Renal cortical epithelial cell (primary cell): ENCODE measurements around the gene LRMDA. TPM values are rescaled to one million over a fixed set of nuclear protein-coding genes. Genes with fewer than 3 reads are reported as not detected.

Experiments used
- DNase-seq: peaks from one replicate; pipeline ENCODE4 v3.0.0-alpha.2; 2011; ENCODE audit warnings: low read depth
- total RNA-seq: library from RNA; depleted of rRNA; stranded (reverse); fragments of >200 nt; gene quantifications from 2 replicates; pipeline ENCODE4 v1.2.3, GENCODE V29; 2014

LRMDA gene
- total RNA-seq, 1 donor from 2014 or later: 11.7 TPM

DNA sequence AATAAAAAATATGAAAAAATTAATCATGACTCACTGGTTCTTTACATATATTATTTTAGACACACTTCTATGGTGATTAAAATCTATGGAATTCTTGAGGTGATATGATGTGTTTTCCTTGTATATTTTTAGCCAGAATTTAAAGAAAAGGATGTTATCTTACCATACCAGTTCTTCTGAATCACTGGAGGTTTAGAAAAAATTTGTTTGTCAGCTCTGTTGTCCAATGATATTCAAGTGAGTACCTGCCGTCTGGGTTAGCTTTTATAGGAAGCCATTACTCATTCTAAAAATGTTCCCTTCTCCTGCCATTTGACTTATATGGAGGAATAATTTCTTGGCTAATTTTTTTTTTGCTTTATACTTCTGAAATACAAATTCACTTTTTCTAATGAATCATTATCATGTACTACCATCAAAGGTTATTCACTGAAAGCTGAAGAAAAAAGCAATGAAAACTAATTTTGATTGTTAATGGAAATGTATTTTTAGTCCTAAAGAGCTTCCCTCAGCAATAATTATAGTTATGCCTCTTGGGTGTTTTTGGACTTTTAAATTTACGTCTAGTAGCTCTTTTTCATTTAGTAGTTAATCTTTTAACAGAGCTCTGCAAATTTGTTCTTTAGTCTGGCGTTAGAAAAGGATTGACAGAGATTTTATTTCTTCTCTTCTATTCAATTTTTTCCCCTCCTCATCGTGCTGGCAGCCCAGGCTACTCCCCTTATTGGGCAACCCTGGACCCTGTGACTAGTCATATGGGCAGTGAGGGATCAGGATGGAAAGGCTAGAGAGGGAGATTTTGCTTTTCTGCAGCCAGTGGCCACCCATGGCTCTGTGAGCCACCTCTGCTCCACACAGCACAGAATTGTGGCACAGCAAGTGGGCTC lies 434.2 kb downstream of the LRMDA start:
- DNase-seq: no peak

DNA sequence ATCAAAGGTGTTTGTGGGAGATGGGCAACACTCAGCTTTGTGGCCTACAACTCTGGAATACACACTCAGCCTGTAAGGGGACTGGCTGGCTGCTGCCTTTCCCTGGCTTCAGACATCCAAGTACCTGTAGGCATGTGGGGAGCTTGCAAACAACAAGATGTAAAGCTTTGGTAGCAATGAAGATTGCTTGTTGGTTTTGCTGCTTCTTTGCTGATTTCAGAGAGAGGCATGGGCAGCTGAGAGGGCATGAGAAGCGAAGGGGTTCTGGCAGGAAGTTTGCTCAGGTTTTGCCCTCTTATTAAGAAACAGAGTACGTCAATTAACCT lies 434.8 kb downstream of the LRMDA start:
- no peak for DNase-seq

DNA sequence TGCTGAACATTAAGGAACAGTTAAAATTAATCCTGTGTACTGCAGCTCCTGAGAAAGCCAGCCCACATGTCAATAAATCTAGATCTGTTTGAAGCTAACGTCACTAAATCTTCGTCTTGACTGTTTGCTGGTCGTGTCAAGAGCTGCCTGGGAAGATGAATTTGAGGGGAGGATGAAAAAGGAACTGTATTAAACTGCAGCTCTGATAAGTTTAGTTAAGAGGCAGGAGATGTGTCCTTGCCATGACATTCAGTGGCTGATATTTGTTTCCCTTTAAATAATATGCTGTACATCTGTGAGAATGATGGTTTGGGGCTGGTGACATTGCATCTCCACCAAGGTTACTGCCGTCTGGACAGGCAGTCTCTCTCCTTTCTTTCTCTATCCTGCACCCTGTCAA lies 435.3 kb downstream of the LRMDA start:
- no peak for DNase-seq

DNA sequence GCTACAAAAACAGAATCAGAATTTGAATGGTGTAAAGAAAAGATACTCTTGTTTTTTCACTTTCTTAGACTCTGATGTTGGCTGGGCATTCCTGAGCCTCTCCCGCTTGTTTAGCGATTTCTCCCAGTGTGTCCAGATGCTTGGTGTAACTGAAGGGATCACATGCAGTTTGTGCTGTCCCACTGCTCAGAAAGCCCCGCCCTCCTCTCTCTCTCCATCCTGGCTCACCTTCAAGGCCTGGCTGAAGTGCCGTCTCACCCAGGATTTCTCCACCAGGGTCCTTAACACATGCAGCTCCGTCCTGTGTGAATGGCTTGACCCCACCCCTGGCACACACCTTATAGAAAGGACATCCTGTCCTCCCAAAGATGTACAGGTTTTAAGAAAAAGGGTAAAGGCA lies 437.1 kb downstream of the LRMDA start:
- DNase-seq: no peak

DNA sequence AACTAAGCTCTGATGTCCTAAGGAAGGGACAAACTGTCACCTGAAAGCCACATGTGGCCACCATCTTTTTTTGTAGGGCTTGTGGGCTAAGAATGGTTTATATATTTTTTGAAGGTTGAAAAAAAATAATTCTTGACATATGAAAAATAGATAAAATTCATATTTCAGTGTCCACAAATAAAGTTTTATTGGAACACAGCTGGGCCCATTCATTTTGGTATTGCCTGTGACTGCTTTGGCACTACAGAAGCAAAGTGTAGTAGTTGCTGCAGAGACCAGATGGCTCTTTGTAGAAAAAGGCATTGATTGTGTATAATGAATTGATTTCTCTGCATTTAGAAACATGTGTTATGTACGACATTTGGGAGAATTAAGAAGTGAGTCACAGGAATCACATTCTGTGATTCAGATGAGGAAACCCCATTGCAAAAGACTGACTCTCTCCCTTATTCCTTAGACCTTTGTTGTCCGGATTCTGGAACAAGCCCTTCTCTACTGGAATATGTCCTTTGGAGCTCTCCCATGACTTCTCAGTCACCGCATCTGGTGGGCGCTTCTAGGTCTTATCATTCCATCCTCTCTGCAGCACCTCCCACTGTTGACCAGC lies 438.7 kb downstream of the LRMDA start:
- no peak for DNase-seq

DNA sequence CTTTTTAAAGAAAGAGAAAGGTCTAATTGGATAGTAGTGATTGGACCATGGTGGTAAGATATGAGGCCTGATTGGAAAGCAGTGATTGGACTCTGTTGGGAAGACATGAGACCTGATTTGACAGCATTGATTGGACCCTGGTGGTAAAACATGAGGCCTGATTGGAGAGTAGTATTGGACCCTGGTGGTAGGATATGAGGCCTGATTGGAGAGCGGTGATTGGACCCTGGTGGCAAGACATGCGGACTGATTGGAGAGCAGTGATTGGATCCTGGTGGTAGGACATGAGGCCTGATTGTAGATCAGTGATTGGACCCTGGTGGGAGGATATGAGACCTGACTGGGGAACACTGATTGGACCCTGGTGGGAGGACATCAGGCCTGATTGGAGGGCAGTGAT lies 444.3 kb downstream of the LRMDA start:
- DNase-seq: no peak

DNA sequence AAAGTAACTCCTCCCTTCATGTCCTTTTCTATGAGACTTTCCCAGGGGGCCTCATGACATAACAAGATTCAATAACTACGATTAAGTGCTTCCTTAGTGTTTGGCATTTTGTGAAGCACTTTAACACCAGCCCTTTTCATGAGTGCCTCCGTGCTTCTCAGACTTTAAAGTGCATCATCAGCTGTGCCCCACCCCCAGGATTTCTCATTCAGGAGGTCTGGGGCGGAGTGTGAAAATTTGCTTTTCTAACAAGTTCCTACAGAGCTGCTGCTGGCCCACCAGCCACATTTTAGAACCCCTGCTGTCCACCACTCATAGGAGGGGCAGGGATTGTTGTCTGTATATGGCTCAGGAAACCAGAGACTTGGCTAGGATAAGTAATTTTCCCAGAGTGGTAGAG lies 445.3 kb downstream of the LRMDA start:
- no peak for DNase-seq

DNA sequence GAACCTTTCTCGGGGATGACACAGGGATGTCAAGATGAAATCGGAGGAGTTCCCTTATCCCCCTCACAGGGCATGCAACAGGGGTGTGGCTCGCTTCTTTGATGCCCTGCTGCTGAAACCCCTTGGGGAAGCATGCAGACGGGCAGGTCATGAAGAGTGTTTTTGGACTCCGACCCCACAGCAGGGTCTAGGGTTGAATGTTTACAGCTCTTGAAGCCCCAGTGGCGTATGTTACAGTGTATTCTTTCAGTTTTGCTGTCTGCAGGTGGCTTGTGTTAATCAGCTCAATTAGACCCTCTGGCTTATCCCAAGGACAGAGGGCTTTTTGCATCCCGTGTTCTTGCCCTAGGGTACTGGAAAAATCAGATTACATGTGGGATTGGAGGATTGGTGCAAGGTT lies 446.5 kb downstream of the LRMDA start:
- DNase-seq: no peak

DNA sequence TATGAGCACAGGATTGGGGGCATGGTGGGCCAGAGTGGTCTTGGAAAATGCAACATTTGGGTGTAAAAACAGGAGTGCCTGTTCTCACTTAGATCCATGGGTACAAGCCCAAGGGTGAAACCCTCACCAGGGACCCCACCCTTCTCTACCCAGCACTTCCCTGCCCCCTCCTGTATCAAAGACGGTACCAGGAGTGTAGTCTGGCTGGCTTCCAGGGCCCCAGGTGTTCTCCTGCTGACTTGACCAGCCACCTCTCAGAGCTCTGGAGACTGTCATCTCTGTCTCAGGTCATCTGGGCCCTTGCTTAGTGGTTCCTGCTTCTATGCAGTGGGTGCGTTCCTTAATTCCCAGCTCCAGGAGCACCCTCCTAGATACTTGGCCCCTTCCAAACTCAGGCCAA lies 447.2 kb downstream of the LRMDA start:
- DNase-seq: no peak

DNA sequence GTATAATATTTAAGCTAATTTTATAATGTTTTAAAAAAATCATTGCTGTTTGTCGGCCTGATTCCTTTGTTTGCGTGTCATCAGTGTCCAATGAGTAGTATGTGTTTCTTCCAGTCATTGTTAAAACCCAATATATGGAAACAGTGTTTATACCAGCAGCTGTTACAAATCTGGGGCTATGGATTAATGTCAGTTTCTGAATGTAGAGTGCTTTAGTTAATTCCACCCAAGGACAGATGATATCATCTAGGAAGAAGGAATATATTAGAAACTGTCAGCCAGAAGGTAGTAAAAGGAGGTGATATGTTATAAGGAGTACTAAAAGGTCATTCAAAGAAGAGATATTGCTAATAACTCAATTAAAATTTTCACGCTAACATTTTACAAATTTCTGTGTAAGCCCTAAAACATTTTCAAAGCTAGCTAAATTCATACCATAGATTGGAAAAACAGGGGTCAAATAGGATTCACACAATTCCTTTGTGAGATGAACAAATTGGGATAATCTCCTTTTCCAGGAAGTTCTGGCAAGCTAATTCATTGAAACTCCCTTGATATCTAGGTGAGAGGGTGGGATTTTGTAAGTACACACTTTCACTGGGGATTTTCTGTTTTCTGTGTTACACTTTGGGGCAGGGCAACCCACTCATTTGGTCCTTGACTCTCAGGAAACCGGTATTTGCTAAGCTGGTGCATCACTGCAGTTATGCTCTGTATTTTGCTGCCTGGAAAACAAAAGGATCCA lies 448.8 kb downstream of the LRMDA start:
- DNase-seq: no peak

DNA sequence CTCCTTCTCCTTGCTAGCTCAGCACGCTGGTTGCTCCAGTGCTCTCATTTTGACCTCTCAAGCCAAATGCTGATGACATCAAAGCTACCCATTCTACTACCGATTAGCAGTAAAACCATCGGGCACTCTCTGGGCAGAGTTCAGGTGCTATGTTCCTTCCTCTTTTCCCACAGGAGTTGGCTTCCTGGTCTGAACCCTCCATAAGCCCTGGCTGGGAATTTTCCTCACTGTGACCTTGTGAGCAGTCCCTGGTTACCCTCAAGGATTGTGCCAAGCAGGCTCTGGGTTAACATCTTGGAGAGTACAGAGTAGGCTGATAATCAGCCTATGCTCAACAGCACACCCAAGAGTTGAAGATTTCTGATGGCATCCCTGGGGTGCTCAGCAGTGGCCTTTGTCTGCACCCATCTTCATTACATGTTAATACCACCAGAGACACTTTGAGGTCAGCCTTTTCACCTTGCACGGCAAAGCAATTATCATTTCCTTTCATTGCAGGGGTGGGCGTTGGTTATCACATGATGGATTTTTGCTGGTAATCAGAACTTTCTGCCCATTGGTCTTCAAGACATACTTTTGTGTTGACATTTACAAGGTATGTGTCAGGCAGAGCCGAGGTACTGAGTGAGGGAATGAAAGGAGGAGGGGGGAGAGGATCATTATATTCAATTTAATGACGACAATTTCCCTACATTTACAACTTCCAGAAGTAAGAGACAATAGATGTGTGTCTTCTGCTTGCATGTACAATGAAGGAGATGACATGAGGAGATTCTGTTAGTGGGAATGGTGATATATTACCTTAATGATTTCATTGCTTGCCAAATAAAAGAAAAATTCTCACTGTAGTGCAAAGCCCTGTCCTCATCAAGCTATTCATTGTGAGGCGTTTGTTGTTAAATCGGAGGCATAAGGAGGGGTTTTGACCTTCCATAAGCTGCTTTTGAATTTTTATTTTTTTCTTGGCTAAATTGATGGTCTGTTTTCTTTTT lies 452.0 kb downstream of the LRMDA start:
- DNase-seq: no peak

DNA sequence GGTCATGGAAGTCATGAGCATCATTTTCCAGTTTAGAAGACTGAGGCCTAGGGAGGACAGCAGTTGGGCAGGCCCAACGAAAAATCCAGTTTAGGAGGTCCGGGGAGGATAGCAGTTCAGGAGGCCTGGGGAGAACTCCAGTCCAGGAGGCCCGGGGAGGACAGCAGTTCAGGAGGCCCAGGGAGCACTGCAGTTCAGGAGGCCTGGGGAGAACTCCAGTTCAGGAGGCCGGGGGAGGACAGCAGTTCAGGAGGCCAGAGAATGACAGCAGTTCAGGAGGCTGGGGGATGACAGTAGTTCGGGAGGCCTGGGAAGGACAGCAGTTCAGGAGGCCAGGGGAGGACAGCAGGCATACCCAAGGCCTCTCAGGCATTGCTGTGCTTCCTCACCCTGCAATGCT lies 453.4 kb downstream of the LRMDA start:
- no peak for DNase-seq

DNA sequence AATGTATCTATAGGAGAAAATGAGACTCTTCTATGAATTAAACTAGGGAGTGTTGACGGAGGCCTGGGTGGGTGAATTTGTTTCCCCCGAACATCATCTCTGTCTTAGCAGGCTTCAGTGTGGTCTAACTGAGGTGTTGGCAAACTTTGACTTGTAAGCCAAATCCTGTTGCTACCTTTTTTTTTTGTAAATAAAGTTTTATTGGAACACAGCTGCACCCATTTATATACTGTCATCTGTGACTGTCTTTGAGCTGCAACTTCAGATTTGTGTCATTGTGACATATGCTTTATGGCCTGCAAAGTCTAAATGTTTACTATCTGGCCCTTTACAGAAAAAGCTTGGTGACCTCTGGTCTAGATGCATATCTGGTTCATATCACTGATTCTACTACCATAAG lies 455.9 kb downstream of the LRMDA start:
- no peak for DNase-seq

DNA sequence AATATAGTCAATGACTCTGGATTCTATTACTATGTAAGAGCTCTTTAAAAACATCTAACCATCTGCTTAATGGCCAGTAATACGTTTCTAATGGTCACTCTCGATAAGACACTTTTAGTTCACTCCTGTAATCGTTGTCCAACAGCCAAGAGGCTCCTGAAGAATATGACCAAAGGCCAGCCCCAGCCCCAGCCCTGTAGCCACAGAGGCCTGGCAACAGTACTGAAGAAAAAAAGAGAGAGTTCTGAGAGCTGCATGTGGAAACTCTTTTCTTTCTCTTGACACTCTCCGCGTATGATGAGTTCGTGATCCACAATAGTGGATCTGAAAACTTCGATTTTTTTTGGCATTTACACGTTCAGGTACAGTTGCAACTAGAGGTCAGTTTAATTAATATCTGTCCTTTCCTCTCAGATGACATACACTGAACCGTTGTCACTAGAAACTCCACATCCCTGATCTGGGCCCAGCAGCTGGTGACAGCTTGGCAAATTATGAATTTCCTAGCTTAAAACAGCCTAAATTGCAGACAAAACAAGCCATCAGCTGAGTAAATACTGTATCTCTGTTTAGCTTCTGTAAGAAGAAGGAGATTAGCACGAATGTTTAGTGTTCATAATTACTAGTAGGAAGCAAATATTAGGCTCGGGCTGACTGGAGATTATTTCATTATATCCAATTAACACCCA lies 456.7 kb downstream of the LRMDA start:
- DNase-seq: no peak

DNA sequence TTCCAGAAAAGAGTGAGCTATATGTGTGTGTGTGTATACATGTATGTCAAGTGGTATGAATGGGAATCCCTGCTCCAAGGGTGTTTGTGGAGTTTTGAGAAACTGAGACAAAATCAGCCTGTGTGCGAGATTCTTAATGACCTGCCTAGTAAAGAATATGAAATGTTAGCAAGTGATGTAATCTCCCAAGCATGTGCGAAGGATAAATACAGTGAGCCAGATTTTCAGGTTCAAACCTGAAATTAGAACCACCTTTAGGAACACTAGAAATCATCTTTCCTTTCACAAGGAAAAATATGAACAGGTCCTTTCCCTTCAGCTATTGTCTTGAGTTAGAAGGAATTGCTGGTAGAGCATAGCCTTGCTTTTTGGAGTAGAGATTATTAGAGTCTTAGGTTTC lies 457.6 kb downstream of the LRMDA start:
- no peak for DNase-seq

DNA sequence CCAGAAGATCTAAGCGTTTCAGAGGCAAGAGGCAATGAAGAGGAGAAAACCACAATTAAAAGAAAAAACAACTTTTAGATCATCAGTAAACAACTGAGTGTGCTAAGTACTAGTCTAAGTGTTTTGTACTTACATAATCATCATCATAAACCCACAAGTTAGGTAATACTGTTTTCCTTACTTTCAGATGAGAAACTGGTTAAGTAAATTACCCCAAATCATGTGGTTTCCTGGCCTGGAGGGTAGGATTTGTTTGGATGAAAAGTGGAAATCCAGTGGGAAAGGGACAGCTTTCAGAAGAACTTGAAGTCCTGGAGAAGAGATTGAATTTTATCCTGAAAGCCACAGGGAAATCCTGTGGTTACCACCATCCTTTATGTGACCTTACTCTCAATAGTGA lies 463.3 kb downstream of the LRMDA start:
- peak; percentile 15 for DNase-seq

DNA sequence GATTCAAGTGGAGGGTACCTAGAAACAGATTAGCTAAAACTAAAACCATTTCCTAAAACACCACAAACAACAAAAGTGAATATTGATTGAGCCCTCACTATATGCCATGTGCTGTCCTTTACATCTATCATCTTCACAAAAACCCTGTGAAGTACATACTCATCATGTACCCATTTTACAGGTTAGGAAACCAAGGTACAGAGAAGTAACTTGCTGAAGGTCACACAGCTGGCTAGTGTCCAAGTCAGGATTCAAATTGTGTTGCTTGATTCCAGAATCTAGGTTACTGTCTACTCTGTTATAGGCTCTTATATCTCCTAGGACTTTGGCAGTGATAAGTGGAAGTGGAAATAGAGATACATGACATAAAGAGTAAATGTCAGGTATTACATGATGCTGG lies 463.8 kb downstream of the LRMDA start:
- no peak for DNase-seq

DNA sequence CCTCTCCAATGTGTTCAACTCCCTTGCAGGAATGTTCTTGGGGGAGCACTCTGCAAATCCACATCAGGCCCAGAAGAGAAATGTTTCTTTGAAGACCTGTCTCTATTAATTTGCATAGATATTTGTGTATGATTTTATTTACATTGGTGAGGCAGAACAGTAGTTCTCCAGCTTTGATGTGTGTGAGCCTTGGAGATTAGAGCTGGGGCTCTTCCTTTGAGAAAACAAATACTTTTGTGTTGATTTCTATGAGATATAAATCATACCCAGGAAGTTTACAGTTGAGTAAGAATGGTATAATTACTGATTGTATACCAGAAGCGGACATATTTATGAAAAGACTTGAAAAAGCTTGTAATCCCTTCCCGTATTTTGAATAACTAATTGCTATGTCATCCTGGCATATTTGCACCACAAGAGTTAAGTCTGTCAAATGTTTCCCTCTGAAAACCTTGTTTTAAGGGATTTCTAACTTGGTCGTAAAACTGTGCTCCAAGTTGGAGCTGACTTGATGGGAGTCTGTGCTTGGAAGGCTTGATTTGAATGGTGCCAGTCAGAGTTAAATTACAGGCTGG lies 468.5 kb downstream of the LRMDA start:
- no peak for DNase-seq

DNA sequence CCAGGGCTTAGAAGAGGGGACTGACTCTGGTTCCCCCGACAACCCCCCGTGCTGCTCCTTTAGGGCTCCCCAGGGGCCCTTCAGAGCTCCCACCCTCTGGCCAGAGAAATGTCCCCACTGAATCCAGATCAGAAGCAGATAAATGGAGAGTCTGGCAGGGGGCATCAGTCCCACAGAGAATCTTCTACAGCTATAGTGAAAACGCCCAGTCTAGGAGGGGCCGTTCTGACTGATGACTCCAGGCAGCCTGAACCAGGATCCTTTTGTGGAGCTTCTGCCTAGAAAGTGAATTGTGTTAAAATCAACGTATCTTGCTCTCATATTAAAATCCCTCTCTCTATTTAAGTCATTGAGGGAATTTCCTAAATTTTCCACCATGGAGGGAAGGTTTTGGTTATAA lies 471.4 kb downstream of the LRMDA start:
- DNase-seq: no peak

DNA sequence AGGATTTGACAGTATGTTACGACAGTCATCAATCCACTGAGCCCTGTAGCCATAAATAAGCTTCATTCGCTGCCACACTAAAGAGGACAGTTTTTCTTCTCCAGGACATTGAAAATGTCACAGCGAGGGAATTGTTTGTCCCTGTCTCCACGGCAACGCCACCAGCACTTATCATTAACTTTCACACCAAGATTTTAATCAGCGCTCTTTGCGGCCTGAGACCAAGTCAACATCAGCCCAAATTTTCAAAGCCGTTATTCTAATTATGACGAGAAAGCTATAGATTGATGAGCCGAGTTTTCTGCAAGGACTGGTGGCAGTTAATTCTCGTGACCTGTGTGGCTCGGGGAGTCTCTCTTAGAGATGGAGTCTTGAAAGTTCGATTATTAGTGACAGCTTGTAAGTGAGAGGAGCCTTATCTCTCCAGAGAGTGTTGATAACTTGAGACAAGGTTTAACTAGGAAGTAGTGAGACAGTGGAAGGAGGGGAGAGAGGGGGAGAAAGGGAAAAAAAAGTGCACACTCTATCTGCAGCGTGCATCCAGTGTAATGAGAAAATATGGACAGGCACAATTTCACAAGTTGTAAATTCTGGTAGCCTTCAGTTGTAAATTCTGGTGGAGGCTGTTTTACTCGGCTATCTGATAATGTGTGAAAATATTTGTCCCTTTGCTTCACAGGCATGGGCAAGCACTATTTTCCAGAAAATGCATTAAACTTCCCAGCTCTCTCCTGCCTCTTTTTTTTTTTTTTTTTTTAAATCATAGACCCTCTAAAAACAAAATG lies 473.3 kb downstream of the LRMDA start:
- DNase-seq: no peak
